ENCODE data around the gene TRERF1.

DNA sequence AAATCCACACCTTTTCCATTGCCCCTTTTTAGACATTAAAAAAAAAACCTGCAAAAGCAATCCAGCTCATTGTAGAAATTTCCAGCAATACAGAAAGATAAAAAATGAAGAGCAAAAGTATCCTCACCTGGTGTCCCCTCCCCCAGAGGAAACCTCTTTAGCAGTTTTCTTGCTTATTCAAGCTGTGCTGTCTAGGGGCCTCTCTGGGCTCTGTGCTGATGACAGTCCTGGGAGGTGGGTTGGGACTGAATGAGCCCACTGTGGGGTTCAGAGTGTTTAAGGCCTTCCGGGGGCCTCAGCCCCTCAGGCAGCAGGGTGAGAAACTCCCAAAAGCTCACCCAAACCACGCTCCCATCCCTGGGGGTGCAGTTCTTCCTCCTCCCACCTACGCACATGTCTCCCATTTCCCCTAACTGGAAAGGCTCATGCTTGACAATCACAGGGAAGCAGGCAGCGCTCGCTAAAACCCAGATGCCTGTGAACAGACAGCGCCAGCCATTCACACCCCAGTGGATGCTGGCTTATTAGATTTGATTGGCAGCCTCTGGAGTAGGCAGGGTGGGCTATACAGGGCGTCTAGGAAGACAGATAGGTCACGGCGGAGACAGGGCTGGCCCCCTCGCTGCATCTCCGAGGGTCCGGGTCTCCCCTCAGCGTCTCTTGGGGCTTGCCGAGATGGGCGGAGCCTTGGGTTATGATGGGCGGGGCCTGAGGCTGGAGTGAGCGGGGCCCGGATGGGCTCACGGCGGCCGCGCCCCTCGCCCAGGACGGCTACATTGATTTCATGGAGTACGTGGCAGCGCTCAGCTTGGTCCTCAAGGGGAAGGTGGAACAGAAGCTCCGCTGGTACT is 274.0 kb downstream of the TRERF1 start:
- TF ChIP-seq, protein P1, sequence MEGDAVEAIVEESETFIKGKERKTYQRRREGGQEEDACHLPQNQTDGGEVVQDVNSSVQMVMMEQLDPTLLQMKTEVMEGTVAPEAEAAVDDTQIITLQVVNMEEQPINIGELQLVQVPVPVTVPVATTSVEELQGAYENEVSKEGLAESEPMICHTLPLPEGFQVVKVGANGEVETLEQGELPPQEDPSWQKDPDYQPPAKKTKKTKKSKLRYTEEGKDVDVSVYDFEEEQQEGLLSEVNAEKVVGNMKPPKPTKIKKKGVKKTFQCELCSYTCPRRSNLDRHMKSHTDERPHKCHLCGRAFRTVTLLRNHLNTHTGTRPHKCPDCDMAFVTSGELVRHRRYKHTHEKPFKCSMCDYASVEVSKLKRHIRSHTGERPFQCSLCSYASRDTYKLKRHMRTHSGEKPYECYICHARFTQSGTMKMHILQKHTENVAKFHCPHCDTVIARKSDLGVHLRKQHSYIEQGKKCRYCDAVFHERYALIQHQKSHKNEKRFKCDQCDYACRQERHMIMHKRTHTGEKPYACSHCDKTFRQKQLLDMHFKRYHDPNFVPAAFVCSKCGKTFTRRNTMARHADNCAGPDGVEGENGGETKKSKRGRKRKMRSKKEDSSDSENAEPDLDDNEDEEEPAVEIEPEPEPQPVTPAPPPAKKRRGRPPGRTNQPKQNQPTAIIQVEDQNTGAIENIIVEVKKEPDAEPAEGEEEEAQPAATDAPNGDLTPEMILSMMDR (conservative IDR thresholded peaks at IDR 0.05; ENCODE audit: low read depth in 2 of 2): no peak
- no peak for TF ChIP-seq EZH2 (IDR thresholded peaks at IDR 0.05; ENCODE audit: low read depth, unreplicated experiment)
- TF ChIP-seq EZH2phosphoT487 (IDR thresholded peaks at IDR 0.05; ENCODE audit: unreplicated experiment): no peak
- peak; percentile 73 for TF ChIP-seq POLR2AphosphoS5 (IDR thresholded peaks at IDR 0.05; ENCODE audit: low read depth)
- TF ChIP-seq, protein P2, sequence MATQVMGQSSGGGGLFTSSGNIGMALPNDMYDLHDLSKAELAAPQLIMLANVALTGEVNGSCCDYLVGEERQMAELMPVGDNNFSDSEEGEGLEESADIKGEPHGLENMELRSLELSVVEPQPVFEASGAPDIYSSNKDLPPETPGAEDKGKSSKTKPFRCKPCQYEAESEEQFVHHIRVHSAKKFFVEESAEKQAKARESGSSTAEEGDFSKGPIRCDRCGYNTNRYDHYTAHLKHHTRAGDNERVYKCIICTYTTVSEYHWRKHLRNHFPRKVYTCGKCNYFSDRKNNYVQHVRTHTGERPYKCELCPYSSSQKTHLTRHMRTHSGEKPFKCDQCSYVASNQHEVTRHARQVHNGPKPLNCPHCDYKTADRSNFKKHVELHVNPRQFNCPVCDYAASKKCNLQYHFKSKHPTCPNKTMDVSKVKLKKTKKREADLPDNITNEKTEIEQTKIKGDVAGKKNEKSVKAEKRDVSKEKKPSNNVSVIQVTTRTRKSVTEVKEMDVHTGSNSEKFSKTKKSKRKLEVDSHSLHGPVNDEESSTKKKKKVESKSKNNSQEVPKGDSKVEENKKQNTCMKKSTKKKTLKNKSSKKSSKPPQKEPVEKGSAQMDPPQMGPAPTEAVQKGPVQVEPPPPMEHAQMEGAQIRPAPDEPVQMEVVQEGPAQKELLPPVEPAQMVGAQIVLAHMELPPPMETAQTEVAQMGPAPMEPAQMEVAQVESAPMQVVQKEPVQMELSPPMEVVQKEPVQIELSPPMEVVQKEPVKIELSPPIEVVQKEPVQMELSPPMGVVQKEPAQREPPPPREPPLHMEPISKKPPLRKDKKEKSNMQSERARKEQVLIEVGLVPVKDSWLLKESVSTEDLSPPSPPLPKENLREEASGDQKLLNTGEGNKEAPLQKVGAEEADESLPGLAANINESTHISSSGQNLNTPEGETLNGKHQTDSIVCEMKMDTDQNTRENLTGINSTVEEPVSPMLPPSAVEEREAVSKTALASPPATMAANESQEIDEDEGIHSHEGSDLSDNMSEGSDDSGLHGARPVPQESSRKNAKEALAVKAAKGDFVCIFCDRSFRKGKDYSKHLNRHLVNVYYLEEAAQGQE (IDR thresholded peaks at IDR 0.05; ENCODE audit: unreplicated experiment): no peak
- no peak for TF ChIP-seq NANOG (IDR thresholded peaks at IDR 0.05; ENCODE audit: borderline replicate concordance)
- no peak for TF ChIP-seq ETS1 (IDR thresholded peaks at IDR 0.05)

Data from GM23338 (cell line).